Aorta (tissue), 5 donors: ENCODE data around the gene ACTR3. TPM values are rescaled to one million over a fixed set of nuclear protein-coding genes. Genes with fewer than 3 reads are reported as not detected.

Experiments used
- ATAC-seq: fragments of 200-7000 bp; cut with Tn5 transposase; one replicate; pipeline ENCODE4 v1.9.1; 2022; ENCODE audit warnings: moderate library complexity; ENCODE audit not compliant: low FRiP score
- DNase-seq, 2 donors: peaks; one replicate each; pipeline ENCODE4 v3.0.0-alpha.2; 2020
- H3K27ac ChIP-seq, 2 donors: one replicate each; pipeline ENCODE4 v1.5.1; 2013; ENCODE audit warnings: low read length in 2 of 2, mild to moderate bottlenecking in 2 of 2, moderate library complexity in 2 of 2, control low read depth in 1 of 2, inconsistent platforms in 1 of 2, low read depth in 1 of 2
- H3K27me3 ChIP-seq, 2 donors: one replicate each; pipeline ENCODE4 v1.6.1; 2013; ENCODE audit warnings: control low read depth in 1 of 2, low read length in 1 of 2, mild to moderate bottlenecking in 1 of 2, moderate library complexity in 1 of 2; ENCODE audit not compliant: insufficient read depth in 2 of 2, control insufficient read depth in 1 of 2
- H3K36me3 ChIP-seq, 2 donors: one replicate each; pipeline ENCODE4 v1.6.1; 2013; ENCODE audit warnings: control low read depth in 1 of 2, low read length in 1 of 2, mild to moderate bottlenecking in 1 of 2; ENCODE audit not compliant: insufficient read depth in 2 of 2, control insufficient read depth in 1 of 2
- H3K4me1 ChIP-seq, 2 donors: one replicate each; pipeline ENCODE4 v1.6.1; 2013; ENCODE audit warnings: low read length in 2 of 2, control low read depth in 1 of 2, mild to moderate bottlenecking in 1 of 2, moderate library complexity in 1 of 2; ENCODE audit not compliant: insufficient read depth in 2 of 2, control insufficient read depth in 1 of 2
- H3K4me3 ChIP-seq, 2 donors: one replicate each; pipeline ENCODE4 v1.5.1; 2013; ENCODE audit warnings: low read length in 2 of 2, control low read depth in 1 of 2, mild to moderate bottlenecking in 1 of 2
- H3K9me3 ChIP-seq: one replicate; pipeline ENCODE4 v1.6.1; 2013; ENCODE audit warnings: mild to moderate bottlenecking, low read length; ENCODE audit not compliant: control insufficient read depth
- WGBS, 2 donors: extraction: QIAGEN DNeasy Blood & Tissue Kit; methylation state at CpG; one replicate each; pipeline ENCODE4 v1.1.7; 2013; 5-methylcytosine and 5-hydroxymethylcytosine counted together
- intact Hi-C, 2 donors: fragments of 100-400 bp; cut with DNase I; formaldehyde crosslinking; loops; one replicate each; pipeline versions ENCODE4 v1.14.2 to v1.15.0; 2022
- polyA plus RNA-seq, 2 donors: library from polyadenylated mRNA; stranded (reverse); fragments of 200-250 nt; gene quantifications; one replicate each; pipeline ENCODE4 v1.2.3, GENCODE V29; 2013
- total RNA-seq, 2 donors: library from RNA; stranded (reverse); fragmentation: NEBNext Ultra II Directional; extraction: Animal tissue kit (Norgen Biotek cat#: 25700); gene quantifications; one replicate each; pipeline ENCODE4 v1.2.1, GENCODE V29; 2021
- donor health status: healthy with polysubstance abuse.
- donor health status: Bipolar disorder and iron deficiency.
- donor health status: DM: no; HTN: no; CAD: no.
- donor health status: DM: no; HTN: no; CAD: no.
- donor health status: DM: yes; HTN: yes; CAD: no.

Gene ACTR3
- total and polyA plus RNA-seq, 4 donors = 66.3 to 318 (median 174) TPM

- Histone ChIP-seq H3K27me3 (no peaks in the 10 kb centered on the region), H3K36me3 (peaks cover 2 to 7% of the 10 kb centered on the region in 2 donors), H3K4me3 (no peak overlapping the region), H3K9me3 (no peaks in the 10 kb centered on the region), H3K4me1 (peaks cover 0 to 2% of the 10 kb centered on the region in 2 donors), H3K27ac (no peak overlapping the region)
- no peak for DNase-seq
- intact Hi-C loops = no loop called here
- WGBS, 2 donors = 66 to 69% methylated on average over 3 of the region's 3 CpGs
- no peak for ATAC-seq
Measured at GRCh38 chr2:113972766-113973165, 82.9 kb downstream of the ACTR3 start.

GRCh38 chr2:113973810-113974209 is 83.9 kb downstream of the ACTR3 start:
- no peaks in the 10 kb centered on the region for H3K4me1 ChIP-seq
- H3K4me3 ChIP-seq = no peak overlapping the region
- no peaks in the 10 kb centered on the region for H3K9me3 ChIP-seq
- no peak for DNase-seq
- intact Hi-C loops = no loop called here
- no peak for ATAC-seq
- H3K36me3 ChIP-seq = peaks cover 2 to 7% of the 10 kb centered on the region in 2 donors
- WGBS, 2 donors = 52 to 62% methylated on average over 4 of the region's 4 CpGs
- no peak overlapping the region for H3K27ac ChIP-seq
- H3K27me3 ChIP-seq = no peaks in the 10 kb centered on the region

GRCh38 chr2:113974727-113975126 is 84.8 kb downstream of the ACTR3 start:
- Histone ChIP-seq H3K4me1 (no peaks in the 10 kb centered on the region), H3K27ac (no peak overlapping the region), H3K36me3 (peaks cover 2 to 7% of the 10 kb centered on the region in 2 donors), H3K4me3 (no peak overlapping the region), H3K9me3 (no peaks in the 10 kb centered on the region), H3K27me3 (no peaks in the 10 kb centered on the region)
- intact Hi-C loops = loop anchor here (5.0 kb wide), 1 partner anchor 578 kb away; no protein-coding TSS in a partner anchor
- no peak for DNase-seq
- WGBS, 2 donors = 66 to 75% methylated on average over 4 of the region's 4 CpGs
- no peak for ATAC-seq

- WGBS, 2 donors = 83 to 87% methylated on average over 7 of the region's 7 CpGs
- Histone ChIP-seq H3K9me3 (no peaks in the 10 kb centered on the region), H3K4me1 (no peaks in the 10 kb centered on the region), H3K27me3 (no peaks in the 10 kb centered on the region), H3K36me3 (peaks cover under 1 to 7% of the 10 kb centered on the region in 2 donors), H3K4me3 (no peak overlapping the region), H3K27ac (no peak overlapping the region)
- ATAC-seq = no peak
- no peak for DNase-seq
- intact Hi-C loops = loop anchor here (5.0 kb wide), 1 partner anchor 576 kb away; no protein-coding TSS in a partner anchor
Measured at GRCh38 chr2:113976277-113976928, 86.5 kb downstream of the ACTR3 start.

- Histone ChIP-seq H3K36me3 (peaks cover 0 to 5% of the 10 kb centered on the region in 2 donors), H3K9me3 (no peaks in the 10 kb centered on the region), H3K4me3 (no peak overlapping the region), H3K4me1 (no peaks in the 10 kb centered on the region), H3K27me3 (no peaks in the 10 kb centered on the region), H3K27ac (no peak overlapping the region)
- DNase-seq = no peak
- intact Hi-C loops = loop anchor here (5.0 kb wide), 1 partner anchor 575 kb away; no protein-coding TSS in a partner anchor
- 91 to 92% methylated on average over 8 of the region's 8 CpGs for WGBS, 2 donors
- ATAC-seq = no peak
Measured at GRCh38 chr2:113977060-113977659, 87.3 kb downstream of the ACTR3 start.

- no peak for DNase-seq
- WGBS, 2 donors = 54 to 60% methylated on average over 16 of the region's 16 CpGs
- Histone ChIP-seq H3K27me3 (no peaks in the 10 kb centered on the region), H3K4me3 (no peak overlapping the region), H3K9me3 (no peaks in the 10 kb centered on the region), H3K36me3 (peaks cover 0 to 5% of the 10 kb centered on the region in 2 donors), H3K27ac (no peak overlapping the region), H3K4me1 (no peaks in the 10 kb centered on the region)
- intact Hi-C loops = loop anchor here (5.0 kb wide), 1 partner anchor 574 kb away; no protein-coding TSS in a partner anchor
- no peak for ATAC-seq
Measured at GRCh38 chr2:113977660-113978523, 88.0 kb downstream of the ACTR3 start.

GRCh38 chr2:113978524-113979190 is 88.8 kb downstream of the ACTR3 start:
- ATAC-seq (no peak), DNase-seq (no peak)
- Histone ChIP-seq H3K27me3 (no peaks in the 10 kb centered on the region), H3K36me3 (peaks cover 0 to 5% of the 10 kb centered on the region in 2 donors), H3K9me3 (no peaks in the 10 kb centered on the region), H3K4me1 (no peaks in the 10 kb centered on the region), H3K27ac (no peak overlapping the region), H3K4me3 (no peak overlapping the region)
- intact Hi-C loops = loop anchor here (5.0 kb wide), 1 partner anchor 574 kb away; no protein-coding TSS in a partner anchor
- WGBS, 2 donors = 94 to 96% methylated on average over 20 of the region's 20 CpGs
